Mesodermal cell (in vitro differentiated cells): ENCODE results near the gene TTC39C.

Experiments used
- H3K27ac ChIP-seq: 2 replicates; pipeline ENCODE4 v1.7.0; 2013; ENCODE audit warnings: mild to moderate bottlenecking, low read depth, low read length, moderate library complexity; ENCODE audit not compliant: severe bottlenecking
- H3K36me3 ChIP-seq: 2 replicates; pipeline ENCODE4 v1.7.1; 2013; ENCODE audit warnings: mild to moderate bottlenecking, low read length, moderate library complexity; ENCODE audit not compliant: control insufficient read depth, insufficient read depth
- H3K4me1 ChIP-seq: one replicate; pipeline ENCODE4 v1.7.1; 2013; ENCODE audit warnings: mild to moderate bottlenecking, low read length; ENCODE audit not compliant: insufficient read depth, control insufficient read depth, poor library complexity, severe bottlenecking
- H3K4me3 ChIP-seq: 2 replicates; pipeline ENCODE4 v1.7.0; 2013; ENCODE audit warnings: low read length, control low read depth, mild to moderate bottlenecking; ENCODE audit not compliant: insufficient read depth, poor library complexity, severe bottlenecking; ENCODE audit errors: extremely low read depth
- H3K9me3 ChIP-seq: 2 replicates; pipeline ENCODE4 v1.7.1; 2013; ENCODE audit warnings: mild to moderate bottlenecking, low read length, moderate library complexity; ENCODE audit not compliant: control insufficient read depth
- WGBS, 2 experiments: methylation state at CpG; one replicate each; pipeline ENCODE4 v1.1.5; 2013; ENCODE audit warnings: missing lambda C conversion rate in 2 of 2; ENCODE audit not compliant: insufficient coverage in 2 of 2; 5-methylcytosine and 5-hydroxymethylcytosine counted together

Gene TTC39C

GRCh38 chr18:24115628-24116027 is 101.1 kb downstream of the TTC39C start:
- no peaks in the 10 kb centered on the region for H3K9me3 ChIP-seq
- H3K4me3 ChIP-seq, result no peak overlapping the region
- no peaks in the 10 kb centered on the region for H3K36me3 ChIP-seq
- H3K4me1 ChIP-seq, result no peaks in the 10 kb centered on the region
- 100% methylated on average over 2 of the region's 2 CpGs; no CpG with 5 or more reads in 1 of the 2 experiments for WGBS, 2 experiments
- no peak overlapping the region for H3K27ac ChIP-seq

- H3K4me1 ChIP-seq, result no peaks in the 10 kb centered on the region
- WGBS, 2 experiments, result 63 to 97% methylated on average over 3 to 4 of the region's 8 CpGs
These were observed 104.4 kb downstream of the TTC39C start for GRCh38 chr18:24118750-24119577.

GRCh38 chr18:24120676-24121075 is 106.1 kb downstream of the TTC39C start:
- no CpG with 5 or more reads among the region's 4 CpGs for WGBS, 2 experiments
- Histone ChIP-seq H3K36me3 (no peaks in the 10 kb centered on the region), H3K9me3 (no peaks in the 10 kb centered on the region), H3K27ac (no peak overlapping the region), H3K4me3 (no peak overlapping the region), H3K4me1 (no peaks in the 10 kb centered on the region)

More at GRCh38 chr18:24118750-24119577, 104.4 kb downstream of the TTC39C start:
- no peaks in the 10 kb centered on the region for H3K9me3 ChIP-seq
- no peaks in the 10 kb centered on the region for H3K36me3 ChIP-seq
- H3K27ac ChIP-seq, result no peak overlapping the region
- H3K4me3 ChIP-seq, result no peak overlapping the region

- no peaks in the 10 kb centered on the region for H3K36me3 ChIP-seq
- 100% methylated on average over 1 to 2 of the region's 2 CpGs for WGBS, 2 experiments
- H3K4me1 ChIP-seq, result no peaks in the 10 kb centered on the region
These were observed 107.1 kb downstream of the TTC39C start for GRCh38 chr18:24121625-24122024.

GRCh38 chr18:24126155-24126961 is 111.8 kb downstream of the TTC39C start:
- Histone ChIP-seq H3K36me3 (no peaks in the 10 kb centered on the region), H3K9me3 (no peaks in the 10 kb centered on the region), H3K4me1 (no peaks in the 10 kb centered on the region), H3K27ac (no peak overlapping the region), H3K4me3 (no peak overlapping the region)
- WGBS, 2 experiments, result 91% methylated on average over 2 of the region's 3 CpGs

More at GRCh38 chr18:24121625-24122024, 107.1 kb downstream of the TTC39C start:
- H3K4me3 ChIP-seq, result no peak overlapping the region
- no peaks in the 10 kb centered on the region for H3K9me3 ChIP-seq
- H3K27ac ChIP-seq, result no peak overlapping the region

GRCh38 chr18:24127735-24128134 is 113.2 kb downstream of the TTC39C start:
- Histone ChIP-seq H3K36me3 (no peaks in the 10 kb centered on the region), H3K4me1 (no peaks in the 10 kb centered on the region), H3K9me3 (no peaks in the 10 kb centered on the region), H3K4me3 (no peak overlapping the region), H3K27ac (no peak overlapping the region)
- WGBS, 2 experiments, result 83 to 100% methylated on average over 1 of the region's 3 CpGs

GRCh38 chr18:24128700-24129099 is 114.1 kb downstream of the TTC39C start:
- no CpG with 5 or more reads among the region's 4 CpGs for WGBS, 2 experiments
- H3K4me3 ChIP-seq, result no peak overlapping the region
- no peaks in the 10 kb centered on the region for H3K4me1 ChIP-seq
- no peaks in the 10 kb centered on the region for H3K9me3 ChIP-seq
- H3K27ac ChIP-seq, result no peak overlapping the region
- no peaks in the 10 kb centered on the region for H3K36me3 ChIP-seq

- no peaks in the 10 kb centered on the region for H3K9me3 ChIP-seq
- no peaks in the 10 kb centered on the region for H3K36me3 ChIP-seq
- 67 to 100% methylated on average over 1 of the region's 2 CpGs for WGBS, 2 experiments
- no peak overlapping the region for H3K27ac ChIP-seq
- no peak overlapping the region for H3K4me3 ChIP-seq
- H3K4me1 ChIP-seq, result no peaks in the 10 kb centered on the region
These were observed 115.9 kb downstream of the TTC39C start for GRCh38 chr18:24130494-24130893.

GRCh38 chr18:24136967-24137373 is 122.4 kb downstream of the TTC39C start:
- Histone ChIP-seq H3K27ac (no peak overlapping the region), H3K9me3 (no peaks in the 10 kb centered on the region), H3K4me1 (no peaks in the 10 kb centered on the region)

GRCh38 chr18:24138409-24138788 is 123.8 kb downstream of the TTC39C start:
- Histone ChIP-seq H3K4me3 (peak overlapping the region; percentile 51), H3K9me3 (no peaks in the 10 kb centered on the region), H3K4me1 (no peaks in the 10 kb centered on the region), H3K27ac (no peak overlapping the region), H3K36me3 (no peaks in the 10 kb centered on the region)
- WGBS, 2 experiments, result 79 to 81% methylated on average over 5 of the region's 7 CpGs

More at GRCh38 chr18:24136967-24137373, 122.4 kb downstream of the TTC39C start:
- Histone ChIP-seq H3K4me3 (no peak overlapping the region), H3K36me3 (no peaks in the 10 kb centered on the region)
- WGBS, 2 experiments, result 63 to 100% methylated on average over 1 of the region's 3 CpGs
